GM12878 (cell line): ENCODE results near the gene PFKFB3. TPM values are rescaled to one million over a fixed set of nuclear protein-coding genes. Genes with fewer than 3 reads are reported as not detected.

Source experiments
- ATAC-seq: fragments of 200-7000 bp; cut with Tn5 transposase; 3 replicates; pipeline ENCODE4 v1.9.1; 2020; ENCODE audit warnings: mild to moderate bottlenecking, moderate library complexity
- BruUV-seq: library from RNA; stranded (reverse); fragments of 400-500 nt; replicated peaks from 2 replicates; lab custom pipeline; 2021; lab: Mats Ljungman, UMichigan
- CTCF ChIA-PET: fragments of 300-600 bp; sonication (Branson Sonifier 250); formaldehyde crosslinking; extraction: SDS; loops from one replicate; lab custom pipeline; 2021; ENCODE audit warnings: inconsistent platforms; lab: Yijun Ruan, JAX
- POLR2A ChIA-PET: fragments of 350-600 bp; formaldehyde crosslinking; extraction: SDS; loops from one replicate; lab custom pipeline; 2021; ENCODE audit warnings: inconsistent platforms; lab: Charles Lee
- RAD21 ChIA-PET: fragments of 300-600 bp; sonication (Branson Sonifier 250); formaldehyde crosslinking; loops from one replicate; lab custom pipeline; 2023; ENCODE audit warnings: antibody characterized with exemption; ENCODE audit not compliant: unreplicated experiment; lab: Charles Lee
- SMC1A ChIA-PET: fragments of 300-600 bp; sonication (Branson Sonifier 250); formaldehyde crosslinking; loops from one replicate; lab custom pipeline; 2023; ENCODE audit not compliant: unreplicated experiment, uncharacterized antibody; lab: Charles Lee
- DNase-seq: peaks from one replicate; pipeline ENCODE4 v3.0.0-alpha.2; 2011; ENCODE audit warnings: low read depth, low spot score
- FAIRE-seq: peaks from 3 replicates; lab custom pipeline; 2011; peaks lifted over from hg19 to GRCh38; lab: Jason Lieb, UNC
- H2AFZ ChIP-seq: 2 replicates; pipeline ENCODE4 v1.6.0; 2011; ENCODE audit warnings: low read depth, low read length, control low read depth; ENCODE audit not compliant: control insufficient read depth
- H3K27ac ChIP-seq: 2 replicates; pipeline ENCODE4 v1.5.1; 2011; ENCODE audit warnings: control low read depth; ENCODE audit not compliant: control insufficient read depth, insufficient read depth
- H3K27me3 ChIP-seq, 2 experiments: replicated peaks in 1 of 2; 2 replicates each; pipeline versions ENCODE4 v1.6.0 to v1.6.1; 2011; ENCODE audit warnings: low read length in 1 of 2; ENCODE audit not compliant: control insufficient read depth in 2 of 2, insufficient read depth in 2 of 2
- H3K36me3 ChIP-seq, 2 experiments: 2 replicates each; pipeline ENCODE4 v1.5.1; 2011; ENCODE audit warnings: low read length in 1 of 2; ENCODE audit not compliant: control insufficient read depth in 2 of 2, insufficient read depth in 2 of 2
- H3K4me1 ChIP-seq: 2 replicates; pipeline ENCODE4 v1.6.1; 2011; ENCODE audit warnings: mild to moderate bottlenecking, low read length, moderate library complexity, mixed read lengths; ENCODE audit not compliant: control insufficient read depth, insufficient read depth
- H3K4me2 ChIP-seq: 2 replicates; pipeline ENCODE4 v1.6.0; 2011; ENCODE audit warnings: control low read depth; ENCODE audit not compliant: control insufficient read depth, insufficient read depth
- H3K4me3 ChIP-seq: fragments of 200-600 bp; sonication (generic); 2 replicates; pipeline ENCODE4 v1.5.1; 2016
- H3K79me2 ChIP-seq: 2 replicates; pipeline ENCODE4 v1.6.0; 2011; ENCODE audit warnings: low read length; ENCODE audit not compliant: control insufficient read depth, insufficient read depth
- H3K9ac ChIP-seq: 2 replicates; pipeline ENCODE4 v1.8.0; 2011; ENCODE audit warnings: low read length, control low read depth, mixed read lengths; ENCODE audit not compliant: control insufficient read depth, insufficient read depth
- H3K9me3 ChIP-seq: replicated peaks from 3 replicates; pipeline ENCODE4 v1.5.1; 2011; ENCODE audit warnings: mild to moderate bottlenecking, low read length; ENCODE audit not compliant: control insufficient read depth, insufficient read depth
- H4K20me1 ChIP-seq: 2 replicates; pipeline ENCODE4 v1.6.0; 2011; ENCODE audit not compliant: control insufficient read depth, insufficient read depth
- EZH2 ChIP-seq: IDR thresholded peaks from 2 replicates; pipeline ENCODE4 v1.6.1; 2012; ENCODE audit warnings: low read depth, mild to moderate bottlenecking, control low read depth, inconsistent platforms, low read length, borderline replicate concordance; ENCODE audit not compliant: control insufficient read depth
- NR2C2 ChIP-seq: IDR thresholded peaks from 2 replicates; pipeline ENCODE4 v1.6.1; 2011; ENCODE audit warnings: borderline replicate concordance, low read depth; ENCODE audit not compliant: control insufficient read depth, insufficient read length
- PAX8 ChIP-seq: fragments of 450-650 bp; IDR thresholded peaks from 2 replicates; pipeline ENCODE4 v1.6.1; 2017; ENCODE audit warnings: mild to moderate bottlenecking, moderate library complexity
- RUNX3 ChIP-seq: IDR thresholded peaks from 2 replicates; pipeline ENCODE4 v1.6.1; 2012; ENCODE audit warnings: low read length, inconsistent platforms
- SMARCA5 ChIP-seq: fragments of 450-650 bp; IDR thresholded peaks from 2 replicates; pipeline ENCODE4 v1.6.1; 2017; ENCODE audit warnings: mild to moderate bottlenecking
- SP1 ChIP-seq: IDR thresholded peaks from one replicate; pipeline ENCODE4 v1.6.1; 2011; ENCODE audit warnings: low read depth, low read length
- WRNIP1 ChIP-seq: IDR thresholded peaks from 2 replicates; pipeline ENCODE4 v1.6.1; 2011; ENCODE audit warnings: low read depth, low read length, improper control_type of control experiment, borderline replicate concordance
- YBX1 ChIP-seq: fragments of 450-650 bp; IDR thresholded peaks from 2 replicates; pipeline ENCODE4 v1.6.1; 2016; ENCODE audit warnings: antibody characterized with exemption
- WGBS: methylation state at CpG from one replicate; pipeline ENCODE4 v1.1.6; 2016; ENCODE audit warnings: low lambda C conversion rate; ENCODE audit not compliant: insufficient replicate concordance, insufficient coverage; ENCODE audit errors: missing lambda C conversion rate; 5-methylcytosine and 5-hydroxymethylcytosine counted together
- in situ Hi-C: fragments of 300-500 bp; cut with MboI; formaldehyde crosslinking; loops from 9 replicates; pipeline ENCODE4 v1.14.3; 2018; ENCODE audit warnings: mixed read lengths
- intact Hi-C: fragments of 100-400 bp; cut with micrococcal nuclease; formaldehyde crosslinking; loops from one replicate; pipeline ENCODE4 v1.14.2; 2022; ENCODE audit not compliant: unreplicated experiment
- polyA plus RNA-seq, 11 experiments: library from polyadenylated mRNA; depleted of rRNA in 4 of 11; unstranded in 6 of 11; stranded (reverse) in 5 of 11; fragments of >200 nt; fragmentation: Nextera tagmentation in 4 of 11; fragmentation: Illumina TruSeq in 1 of 11; extraction: Ambion mirVana in 4 of 11; extraction: Trizol in 1 of 11; gene quantifications; 1 replicate in 1 of 11; 2 replicates in 10 of 11; pipeline versions ENCODE4 v1.2.1 to v1.2.3, GENCODE V29; 2011 to 2016; ENCODE audit warnings: inconsistent platforms in 2 of 11, missing spikeins in 2 of 11, low read depth in 1 of 11
- total RNA-seq, 4 experiments: library from RNA; depleted of rRNA in 3 of 4; stranded (reverse); fragments of >200 nt in 3 of 4; fragmentation: Illumina TruSeq in 1 of 4; extraction: Trizol in 1 of 4; gene quantifications; 2 replicates each; pipeline versions ENCODE4 v1.2.1 to v1.2.3, GENCODE V29; 2013 to 2021
- TF ChIP-seq, protein P1 (sequence below): IDR thresholded peaks from 2 replicates; pipeline ENCODE4 v1.6.1; 2011; ENCODE audit warnings: borderline replicate concordance, low read depth, mild to moderate bottlenecking, moderate library complexity, low read length; ENCODE audit not compliant: insufficient read depth, poor library complexity, severe bottlenecking
- TF ChIP-seq, protein P2 (sequence below): fragments of 450-650 bp; IDR thresholded peaks from 2 replicates; pipeline ENCODE4 v1.6.1; 2017; ENCODE audit warnings: mild to moderate bottlenecking, moderate library complexity
- TF ChIP-seq, protein P3 (sequence below): fragments of 450-650 bp; IDR thresholded peaks from 2 replicates; pipeline ENCODE4 v1.6.1; 2018; ENCODE audit warnings: borderline replicate concordance, mild to moderate bottlenecking; ENCODE audit not compliant: partially characterized antibody

The PFKFB3 gene
- total and polyA plus RNA-seq, 10 of the 15 experiments (the other 5 are each of a cell fraction or from before 2014, with no cell fraction given), result 1.6 to 46.7 (median 13.7) TPM

DNA sequence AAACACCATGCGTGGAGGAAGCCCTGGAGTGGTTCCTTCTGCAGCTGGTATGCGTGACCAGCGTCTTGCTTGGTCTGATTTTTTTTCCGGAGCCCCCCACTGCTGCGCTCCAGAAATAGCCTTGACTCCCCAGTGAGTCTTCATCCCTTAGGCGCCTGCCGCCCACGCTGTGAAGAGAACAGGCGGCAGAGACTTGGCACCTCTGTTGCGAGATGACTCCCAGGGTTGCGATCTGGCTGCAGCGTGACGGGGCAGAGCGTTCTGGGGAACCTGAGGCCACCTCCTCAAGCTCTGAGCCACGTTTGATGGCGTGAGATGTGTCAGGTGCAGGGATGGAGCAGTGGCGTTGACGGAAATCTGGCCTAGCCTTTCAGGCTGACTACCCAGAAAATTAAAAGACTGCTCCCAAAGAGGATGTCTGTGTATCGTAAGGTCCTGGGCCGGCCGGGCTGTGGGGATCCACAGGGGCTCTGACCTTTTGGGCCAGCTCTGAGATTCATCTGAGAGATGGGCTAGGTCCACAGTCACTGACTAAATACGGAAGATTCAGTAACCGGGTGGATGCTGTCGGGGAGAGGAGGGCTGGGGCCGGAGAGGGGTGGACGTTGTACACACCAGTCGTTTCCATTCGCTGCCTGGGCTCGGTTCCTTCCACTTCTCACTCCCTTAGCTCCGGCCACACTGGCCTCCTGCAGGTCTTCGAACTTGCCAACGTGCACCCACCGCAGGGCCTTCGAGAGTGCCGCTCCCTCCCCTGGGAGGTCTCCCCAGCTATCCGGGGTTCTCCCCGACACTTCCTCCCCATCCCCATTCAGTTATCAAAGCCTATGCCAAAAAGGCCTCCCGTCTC lies 33.8 kb downstream of the PFKFB3 start:
- H3K9ac ChIP-seq, result no peak overlapping the region
- ChIA-PET RAD21 (no interaction called here), POLR2A (no interaction called here), SMC1A (interaction anchor here (1.4 to 2.8 kb wide), 3 partner anchors 34 to 165 kb away, joined by 3 to 16 read pairs (median 3); no protein-coding TSS in a partner anchor), CTCF (interaction anchor here (2.4 kb wide), 1 partner anchor 165 kb away, joined by 9 read pairs; no protein-coding TSS in a partner anchor)
- H3K36me3 ChIP-seq, result peaks cover 12 to 19% of the 10 kb centered on the region in 2 experiments; a peak in 3 of 4 replicates
- 81% methylated on average over 33 of the region's 38 CpGs for WGBS
- no peak overlapping the region for H3K4me2 ChIP-seq
- H3K27ac ChIP-seq, result no peak overlapping the region
- H3K9me3 ChIP-seq, result no peaks in the 10 kb centered on the region
- FAIRE-seq (no peak), ATAC-seq (no peak), DNase-seq (no peak)
- no peaks in the 10 kb centered on the region for H4K20me1 ChIP-seq
- in situ Hi-C loops (no loop called here), intact Hi-C loops (no loop called here)
- no peaks in the 10 kb centered on the region for H3K79me2 ChIP-seq
- no peak overlapping the region for H2AFZ ChIP-seq
- no peaks in the 10 kb centered on the region for H3K27me3 ChIP-seq
- no peaks in the 10 kb centered on the region for H3K4me1 ChIP-seq
- H3K4me3 ChIP-seq, result no peak overlapping the region
- no TSS peak for BruUV-seq
- TF ChIP-seq NR2C2 (no peak), SMARCA5 (no peak), WRNIP1 (no peak), RUNX3 (no peak), YBX1 (no peak), SP1 (no peak), PAX8 (no peak), EZH2 (no peak)
- TF ChIP-seq, protein P1, sequence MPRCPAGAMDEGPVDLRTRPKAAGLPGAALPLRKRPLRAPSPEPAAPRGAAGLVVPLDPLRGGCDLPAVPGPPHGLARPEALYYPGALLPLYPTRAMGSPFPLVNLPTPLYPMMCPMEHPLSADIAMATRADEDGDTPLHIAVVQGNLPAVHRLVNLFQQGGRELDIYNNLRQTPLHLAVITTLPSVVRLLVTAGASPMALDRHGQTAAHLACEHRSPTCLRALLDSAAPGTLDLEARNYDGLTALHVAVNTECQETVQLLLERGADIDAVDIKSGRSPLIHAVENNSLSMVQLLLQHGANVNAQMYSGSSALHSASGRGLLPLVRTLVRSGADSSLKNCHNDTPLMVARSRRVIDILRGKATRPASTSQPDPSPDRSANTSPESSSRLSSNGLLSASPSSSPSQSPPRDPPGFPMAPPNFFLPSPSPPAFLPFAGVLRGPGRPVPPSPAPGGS, result no peak
- TF ChIP-seq, protein P2, sequence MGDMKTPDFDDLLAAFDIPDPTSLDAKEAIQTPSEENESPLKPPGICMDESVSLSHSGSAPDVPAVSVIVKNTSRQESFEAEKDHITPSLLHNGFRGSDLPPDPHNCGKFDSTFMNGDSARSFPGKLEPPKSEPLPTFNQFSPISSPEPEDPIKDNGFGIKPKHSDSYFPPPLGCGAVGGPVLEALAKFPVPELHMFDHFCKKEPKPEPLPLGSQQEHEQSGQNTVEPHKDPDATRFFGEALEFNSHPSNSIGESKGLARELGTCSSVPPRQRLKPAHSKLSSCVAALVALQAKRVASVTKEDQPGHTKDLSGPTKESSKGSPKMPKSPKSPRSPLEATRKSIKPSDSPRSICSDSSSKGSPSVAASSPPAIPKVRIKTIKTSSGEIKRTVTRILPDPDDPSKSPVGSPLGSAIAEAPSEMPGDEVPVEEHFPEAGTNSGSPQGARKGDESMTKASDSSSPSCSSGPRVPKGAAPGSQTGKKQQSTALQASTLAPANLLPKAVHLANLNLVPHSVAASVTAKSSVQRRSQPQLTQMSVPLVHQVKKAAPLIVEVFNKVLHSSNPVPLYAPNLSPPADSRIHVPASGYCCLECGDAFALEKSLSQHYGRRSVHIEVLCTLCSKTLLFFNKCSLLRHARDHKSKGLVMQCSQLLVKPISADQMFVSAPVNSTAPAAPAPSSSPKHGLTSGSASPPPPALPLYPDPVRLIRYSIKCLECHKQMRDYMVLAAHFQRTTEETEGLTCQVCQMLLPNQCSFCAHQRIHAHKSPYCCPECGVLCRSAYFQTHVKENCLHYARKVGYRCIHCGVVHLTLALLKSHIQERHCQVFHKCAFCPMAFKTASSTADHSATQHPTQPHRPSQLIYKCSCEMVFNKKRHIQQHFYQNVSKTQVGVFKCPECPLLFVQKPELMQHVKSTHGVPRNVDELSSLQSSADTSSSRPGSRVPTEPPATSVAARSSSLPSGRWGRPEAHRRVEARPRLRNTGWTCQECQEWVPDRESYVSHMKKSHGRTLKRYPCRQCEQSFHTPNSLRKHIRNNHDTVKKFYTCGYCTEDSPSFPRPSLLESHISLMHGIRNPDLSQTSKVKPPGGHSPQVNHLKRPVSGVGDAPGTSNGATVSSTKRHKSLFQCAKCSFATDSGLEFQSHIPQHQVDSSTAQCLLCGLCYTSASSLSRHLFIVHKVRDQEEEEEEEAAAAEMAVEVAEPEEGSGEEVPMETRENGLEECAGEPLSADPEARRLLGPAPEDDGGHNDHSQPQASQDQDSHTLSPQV, result no peak
- TF ChIP-seq, protein P3, sequence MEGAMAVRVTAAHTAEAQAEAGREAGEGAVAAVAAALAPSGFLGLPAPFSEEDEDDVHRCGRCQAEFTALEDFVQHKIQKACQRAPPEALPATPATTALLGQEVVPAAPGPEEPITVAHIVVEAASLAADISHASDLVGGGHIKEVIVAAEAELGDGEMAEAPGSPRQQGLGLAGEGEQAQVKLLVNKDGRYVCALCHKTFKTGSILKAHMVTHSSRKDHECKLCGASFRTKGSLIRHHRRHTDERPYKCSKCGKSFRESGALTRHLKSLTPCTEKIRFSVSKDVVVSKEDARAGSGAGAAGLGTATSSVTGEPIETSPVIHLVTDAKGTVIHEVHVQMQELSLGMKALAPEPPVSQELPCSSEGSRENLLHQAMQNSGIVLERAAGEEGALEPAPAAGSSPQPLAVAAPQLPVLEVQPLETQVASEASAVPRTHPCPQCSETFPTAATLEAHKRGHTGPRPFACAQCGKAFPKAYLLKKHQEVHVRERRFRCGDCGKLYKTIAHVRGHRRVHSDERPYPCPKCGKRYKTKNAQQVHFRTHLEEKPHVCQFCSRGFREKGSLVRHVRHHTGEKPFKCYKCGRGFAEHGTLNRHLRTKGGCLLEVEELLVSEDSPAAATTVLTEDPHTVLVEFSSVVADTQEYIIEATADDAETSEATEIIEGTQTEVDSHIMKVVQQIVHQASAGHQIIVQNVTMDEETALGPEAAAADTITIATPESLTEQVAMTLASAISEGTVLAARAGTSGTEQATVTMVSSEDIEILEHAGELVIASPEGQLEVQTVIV, result no peak
